Measurements from ENCODE around the gene HCN2.
A peak's percentile ranks its signal among the peaks of the same experiment; 100 is the strongest.

Gene HCN2

GRCh38 chr19:566403-566802 is 23.3 kb upstream of the HCN2 start:
- DNase-seq (ENCODE audit: low spot score in 2 of 2) (no peak), ATAC-seq (no peak)
- Mint-ChIP-seq H3K4me3 (no peak overlapping the region), H3K9me3 (no peaks in the 10 kb centered on the region), H3K36me3 (peaks cover 21% of the 10 kb centered on the region), H3K27ac (no peak overlapping the region), H3K4me1 (peaks cover 7% of the 10 kb centered on the region)

- H3K9me3 Mint-ChIP-seq, result no peaks in the 10 kb centered on the region
- ATAC-seq, result no peak
- no peak for DNase-seq (ENCODE audit: low spot score in 2 of 2)
- H3K36me3 Mint-ChIP-seq, result peaks cover 26% of the 10 kb centered on the region
- no peak overlapping the region for H3K4me3 Mint-ChIP-seq
- peaks cover 10% of the 10 kb centered on the region for H3K4me1 Mint-ChIP-seq
- no peak overlapping the region for H3K27ac Mint-ChIP-seq
Observed at GRCh38 chr19:566844-567243, 22.8 kb upstream of the HCN2 start.

GRCh38 chr19:567296-567900 is 22.3 kb upstream of the HCN2 start:
- H3K4me1 Mint-ChIP-seq, result peaks cover 15% of the 10 kb centered on the region
- H3K9me3 Mint-ChIP-seq, result no peaks in the 10 kb centered on the region
- peaks cover 31% of the 10 kb centered on the region for H3K36me3 Mint-ChIP-seq
- no peak for DNase-seq (ENCODE audit: low spot score in 2 of 2)
- H3K27ac Mint-ChIP-seq, result no peak overlapping the region
- H3K4me3 Mint-ChIP-seq, result no peak overlapping the region
- no peak for ATAC-seq

GRCh38 chr19:570251-570686 is 19.4 kb upstream of the HCN2 start:
- no peaks in the 10 kb centered on the region for H3K9me3 Mint-ChIP-seq
- H3K36me3 Mint-ChIP-seq, result peaks cover 34% of the 10 kb centered on the region
- DNase-seq (ENCODE audit: low spot score in 2 of 2) (no peak), ATAC-seq (no peak)
- peaks cover 31% of the 10 kb centered on the region for H3K4me1 Mint-ChIP-seq
- peak overlapping the region; percentile 96 for H3K27ac Mint-ChIP-seq
- H3K4me3 Mint-ChIP-seq, result peak overlapping the region; percentile 98

- Mint-ChIP-seq H3K9me3 (no peaks in the 10 kb centered on the region), H3K4me1 (peaks cover 38% of the 10 kb centered on the region), H3K4me3 (peak overlapping the region; percentile 98), H3K27ac (peak overlapping the region; percentile 96), H3K36me3 (peaks cover 34% of the 10 kb centered on the region)
- peak; percentile 22 for ATAC-seq
- DNase-seq (ENCODE audit: low spot score in 2 of 2), result peak; percentile 36 to 82
Observed at GRCh38 chr19:570937-571565, 18.6 kb upstream of the HCN2 start.

- no peak for ATAC-seq
- no peak for DNase-seq (ENCODE audit: low spot score in 2 of 2)
- H3K4me1 Mint-ChIP-seq, result peaks cover 43% of the 10 kb centered on the region
Observed at GRCh38 chr19:571566-571974, 18.1 kb upstream of the HCN2 start.

GRCh38 chr19:572140-572742 is 17.4 kb upstream of the HCN2 start, which contains the start of gene BSG:
TSS of gene BSG (plus strand) at chr19:572596. CDS start at chr19:572635, 39 bp downstream.
- DNase-seq (ENCODE audit: low spot score in 2 of 2) (peak; percentile 96 to 99), ATAC-seq (peak; percentile 90)
- H3K36me3 Mint-ChIP-seq, result peaks cover 33% of the 10 kb centered on the region
- peaks cover 48% of the 10 kb centered on the region for H3K4me1 Mint-ChIP-seq
- peak within 1 kb of the TSS; percentile 96 for H3K27ac Mint-ChIP-seq
- peak within 1 kb of the TSS; percentile 98 for H3K4me3 Mint-ChIP-seq
- no peaks in the 10 kb centered on the region for H3K9me3 Mint-ChIP-seq

More at GRCh38 chr19:571566-571974, 18.1 kb upstream of the HCN2 start:
- Mint-ChIP-seq H3K27ac (peak overlapping the region; percentile 96), H3K4me3 (peak overlapping the region; percentile 98), H3K36me3 (peaks cover 34% of the 10 kb centered on the region), H3K9me3 (no peaks in the 10 kb centered on the region)

GRCh38 chr19:572743-573518 is 16.8 kb upstream of the HCN2 start:
- ATAC-seq (no peak), DNase-seq (ENCODE audit: low spot score in 2 of 2) (peak in 1 of 2 donors; percentile 71)
- Mint-ChIP-seq H3K36me3 (peaks cover 29% of the 10 kb centered on the region), H3K4me1 (peaks cover 48% of the 10 kb centered on the region), H3K4me3 (peak overlapping the region; percentile 98), H3K27ac (peak overlapping the region; percentile 96), H3K9me3 (no peaks in the 10 kb centered on the region)

GRCh38 chr19:573519-573825 is 16.2 kb upstream of the HCN2 start:
- no peaks in the 10 kb centered on the region for H3K9me3 Mint-ChIP-seq
- DNase-seq (ENCODE audit: low spot score in 2 of 2) (no peak), ATAC-seq (no peak)
- H3K36me3 Mint-ChIP-seq, result peaks cover 29% of the 10 kb centered on the region
- H3K4me3 Mint-ChIP-seq, result peak overlapping the region; percentile 98
- H3K27ac Mint-ChIP-seq, result peak overlapping the region; percentile 96
- peaks cover 48% of the 10 kb centered on the region for H3K4me1 Mint-ChIP-seq

- Mint-ChIP-seq H3K4me1 (peaks cover 48% of the 10 kb centered on the region), H3K4me3 (peak overlapping the region; percentile 98), H3K27ac (peak overlapping the region; percentile 40), H3K36me3 (peaks cover 28% of the 10 kb centered on the region), H3K9me3 (no peaks in the 10 kb centered on the region)
- ATAC-seq, result no peak
- no peak for DNase-seq (ENCODE audit: low spot score in 2 of 2)
Observed at GRCh38 chr19:574658-575526, 14.8 kb upstream of the HCN2 start.

- DNase-seq (ENCODE audit: low spot score in 2 of 2) (no peak), ATAC-seq (no peak)
- Mint-ChIP-seq H3K9me3 (no peaks in the 10 kb centered on the region), H3K4me1 (peaks cover 46% of the 10 kb centered on the region), H3K27ac (no peak overlapping the region), H3K4me3 (peak overlapping the region; percentile 98), H3K36me3 (peaks cover 29% of the 10 kb centered on the region)
Observed at GRCh38 chr19:575527-576506, 13.9 kb upstream of the HCN2 start.

GRCh38 chr19:576768-577438 is 12.8 kb upstream of the HCN2 start:
- Mint-ChIP-seq H3K4me3 (no peak overlapping the region), H3K27ac (no peak overlapping the region), H3K4me1 (peaks cover 37% of the 10 kb centered on the region), H3K36me3 (peaks cover 18% of the 10 kb centered on the region), H3K9me3 (no peaks in the 10 kb centered on the region)
- ATAC-seq (no peak), DNase-seq (ENCODE audit: low spot score in 2 of 2) (no peak)

Measured in stimulated activated effector memory CD8-positive, alpha-beta T cell treated with anti-CD3 and anti-CD28 coated beads, Interleukin-12 subunit alpha, Interleukin-12 subunit beta, amount 100 ng/mL, for 72 hours (primary cell).